Hematopoietic multipotent progenitor cell treated with erythropoietin and hydrocortisone succinate and interleukin-3 and kit ligand, for 17 days (in vitro differentiated cells): ENCODE results near the gene SLCO2B1.
A peak's percentile ranks its signal among the peaks of the same experiment; 100 is the strongest.

ENCODE experiments used
- DNase-seq: peaks from one replicate; pipeline ENCODE4 v3.0.0-alpha.2; 2015; ENCODE audit warnings: low spot score

The SLCO2B1 gene

GRCh38 chr11:75223954-75224643 is 73.2 kb downstream of the SLCO2B1 start:
- DNase-seq = no peak

GRCh38 chr11:75225794-75226193 is 74.9 kb downstream of the SLCO2B1 start:
- no peak for DNase-seq

- no peak for DNase-seq
Measured at GRCh38 chr11:75229466-75229865, 78.6 kb downstream of the SLCO2B1 start.

GRCh38 chr11:75230621-75231020 is 79.7 kb downstream of the SLCO2B1 start:
- no peak for DNase-seq

DNA sequence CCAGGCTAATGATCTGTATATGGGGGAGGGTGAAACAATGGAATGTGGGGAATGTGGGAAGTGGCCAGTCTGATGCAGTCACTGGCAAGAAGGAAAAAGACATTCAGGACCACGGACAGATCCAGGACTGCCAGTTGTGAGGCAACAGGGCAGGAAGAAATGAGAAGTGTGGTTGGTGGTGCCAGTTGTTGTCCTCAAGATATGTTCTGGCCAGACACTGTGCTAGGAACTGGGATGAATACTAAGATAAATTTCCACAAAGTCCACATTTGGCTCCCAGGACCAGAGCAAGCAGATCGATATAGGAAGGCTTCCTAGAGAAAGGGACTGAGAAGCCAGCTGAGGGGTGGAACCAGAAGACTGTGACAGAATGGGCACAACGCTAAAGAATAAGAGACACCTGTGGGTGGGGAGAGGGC is 82.9 kb downstream of the SLCO2B1 start:
- DNase-seq = no peak

DNA sequence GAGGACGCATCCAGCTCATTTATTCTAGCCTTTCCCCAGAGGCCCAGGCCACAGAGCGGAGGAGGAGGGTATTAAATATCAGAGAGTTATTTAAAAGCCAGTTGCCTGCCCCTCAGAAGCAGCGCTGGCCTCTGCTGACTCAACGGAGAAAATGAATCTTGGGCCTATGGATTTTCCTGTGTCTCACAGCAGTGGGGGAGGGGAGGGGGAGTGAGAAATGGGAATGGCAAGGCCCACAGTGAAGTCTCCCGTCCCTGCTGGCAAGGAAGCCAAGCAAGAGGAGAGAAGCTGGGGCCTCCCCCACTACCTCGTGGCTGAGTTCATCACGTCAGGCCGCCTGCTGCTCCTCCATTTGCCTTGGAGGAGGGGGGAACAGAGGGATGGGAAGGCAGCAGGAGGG is 85.2 kb downstream of the SLCO2B1 start:
- DNase-seq = no peak

GRCh38 chr11:75237050-75237449 is 86.1 kb downstream of the SLCO2B1 start:
- DNase-seq = no peak

DNA sequence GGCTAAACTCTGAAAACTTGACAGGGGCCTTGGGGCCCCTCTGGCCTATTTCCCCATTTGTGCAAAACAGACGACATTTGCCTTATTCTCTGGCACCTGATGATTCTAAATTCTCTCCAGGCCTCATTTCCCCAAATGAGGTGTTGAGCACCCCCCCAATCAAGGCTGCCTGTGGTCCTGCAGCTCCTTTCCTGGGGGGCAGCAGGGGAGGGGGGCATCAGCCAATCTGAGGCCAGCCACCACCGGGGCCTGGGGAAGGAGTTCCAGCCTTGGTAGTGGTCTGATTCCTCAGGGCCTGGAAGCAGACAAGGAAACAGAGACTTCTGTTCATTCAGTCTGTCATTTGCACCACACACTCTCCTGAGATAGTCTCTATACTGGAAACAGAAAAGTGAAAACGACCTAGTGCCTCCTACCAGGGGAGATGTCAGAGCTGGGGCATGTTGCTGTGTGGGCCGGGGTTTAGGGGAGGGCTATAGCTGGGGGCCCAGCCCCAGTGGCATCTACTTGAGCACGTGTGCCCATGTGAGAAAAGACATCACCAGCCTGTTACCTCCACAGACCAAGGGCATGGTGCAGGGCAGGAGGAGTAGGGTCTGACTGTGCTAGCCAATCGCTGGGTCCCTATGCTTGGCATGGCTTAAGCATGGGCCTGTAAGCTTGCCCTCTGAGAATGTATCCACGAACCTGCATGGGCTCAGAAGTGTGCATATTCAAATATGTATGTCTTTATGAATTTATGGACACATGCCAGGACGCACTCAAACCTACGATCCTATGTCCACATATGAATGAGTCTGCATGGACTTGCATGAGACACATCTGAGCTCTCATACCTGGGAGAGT is 87.9 kb downstream of the SLCO2B1 start:
- DNase-seq = no peak

GRCh38 chr11:75239531-75240290 is 88.8 kb downstream of the SLCO2B1 start:
- no peak for DNase-seq

- no peak for DNase-seq
Measured at GRCh38 chr11:75240311-75241035, 89.6 kb downstream of the SLCO2B1 start, which contains the start of gene TPBGL. Gene TPBGL (plus strand): TSS chr11:75240774. CDS start chr11:75241050, 276 bp downstream.

GRCh38 chr11:75241036-75241905 is 90.4 kb downstream of the SLCO2B1 start:
- peak; percentile 80 for DNase-seq

GRCh38 chr11:75241906-75242644 is 91.2 kb downstream of the SLCO2B1 start:
- DNase-seq = no peak

- no peak for DNase-seq
Measured at GRCh38 chr11:75242722-75243600, 92.1 kb downstream of the SLCO2B1 start.

DNA sequence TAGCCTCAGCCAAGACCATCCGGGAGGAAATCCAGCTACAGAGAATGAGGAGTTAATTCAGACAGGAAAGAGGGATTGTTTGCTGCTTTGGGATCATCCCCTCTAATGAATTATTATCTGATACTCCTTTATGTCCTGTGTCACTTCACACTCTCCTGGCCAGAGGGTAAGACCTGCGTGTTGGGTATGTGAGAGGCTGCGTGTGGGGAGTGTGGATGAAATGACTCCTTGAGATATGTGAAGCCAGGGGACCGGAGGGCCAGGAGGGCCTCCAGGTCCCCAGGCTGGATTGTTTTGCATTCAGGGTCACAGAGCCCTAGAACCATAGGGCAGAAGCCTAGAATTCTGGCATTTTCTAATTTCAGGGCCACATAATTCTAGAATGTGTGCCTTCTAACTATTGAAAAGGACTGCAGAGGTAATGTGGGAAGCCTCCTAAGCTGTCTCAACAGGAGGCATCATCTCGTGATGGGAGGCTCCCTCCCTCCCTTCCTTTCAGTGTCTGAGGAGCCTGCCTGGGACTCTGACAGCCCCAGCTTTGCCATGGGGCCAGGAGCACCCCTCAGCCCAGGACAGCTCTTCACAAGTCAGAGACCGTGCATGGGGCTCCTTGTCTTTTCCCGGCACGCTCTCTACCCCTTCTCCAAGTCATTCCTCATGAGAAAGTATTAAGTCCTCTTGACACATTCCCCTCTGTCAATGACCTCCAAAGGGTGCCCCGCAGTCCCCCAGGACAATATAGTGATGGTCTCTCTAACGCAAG is 93.3 kb downstream of the SLCO2B1 start:
- DNase-seq = no peak

DNA sequence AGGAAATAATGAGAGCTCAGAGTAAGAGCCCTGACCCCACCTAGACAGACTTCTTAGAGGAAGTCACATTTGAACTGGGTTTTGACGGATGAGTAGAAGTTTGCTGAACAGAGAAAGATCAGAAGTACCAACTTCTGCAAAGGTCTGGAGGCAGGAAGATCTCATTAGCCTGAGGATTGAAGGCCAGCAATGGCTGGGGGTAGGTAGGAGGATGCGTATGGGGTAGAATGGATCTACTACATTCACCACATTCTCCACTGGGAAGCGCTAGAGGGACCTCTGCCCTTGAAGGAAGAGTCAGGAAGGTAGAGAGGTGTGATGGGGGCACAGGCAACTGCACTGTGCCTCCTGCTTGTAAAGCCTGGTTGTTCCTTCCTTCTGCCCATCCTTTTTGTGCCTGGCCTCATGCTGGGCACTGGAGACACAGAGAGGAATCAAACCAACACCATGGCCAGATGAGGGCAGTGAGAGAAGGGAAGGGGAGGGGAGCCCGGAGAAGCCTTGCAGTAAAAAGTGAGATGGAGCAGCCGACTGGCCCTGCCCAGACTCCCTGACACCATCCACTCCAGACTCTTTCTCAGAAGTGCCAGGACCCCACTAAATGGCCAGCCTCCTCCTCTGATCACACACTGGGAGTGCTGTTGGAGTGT is 94.6 kb downstream of the SLCO2B1 start:
- no peak for DNase-seq

DNA sequence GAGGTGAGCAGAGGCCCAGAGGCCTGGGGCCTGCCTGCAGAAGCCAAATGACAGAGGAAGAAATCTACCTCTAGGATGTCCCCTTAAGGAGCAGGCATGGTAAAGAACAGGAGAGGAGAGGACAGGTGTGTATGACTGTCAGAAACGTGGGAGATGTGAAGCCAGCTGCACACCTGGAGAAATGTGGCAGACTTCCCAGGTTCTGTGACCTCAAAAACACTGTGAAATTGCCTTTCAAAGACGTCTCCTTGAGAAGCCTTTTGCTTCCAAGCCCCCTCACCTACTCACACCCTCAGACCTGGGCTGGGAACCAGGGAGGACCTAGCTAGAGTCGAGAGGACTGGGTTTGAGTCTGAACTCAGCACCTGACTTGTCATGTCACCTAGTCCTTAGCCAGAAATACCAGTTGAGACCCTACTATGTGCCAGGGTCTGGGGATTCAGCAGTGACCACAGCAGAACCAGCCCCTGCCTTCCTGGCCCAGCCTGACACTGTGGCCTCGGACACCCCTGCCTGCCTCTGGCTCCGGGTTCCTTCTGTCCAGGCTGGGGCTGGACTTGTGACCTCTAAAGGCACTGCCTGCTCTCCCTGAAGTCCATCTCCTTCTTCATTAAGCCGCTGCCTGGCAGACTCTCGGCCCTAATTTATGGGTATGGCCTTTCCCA is 95.2 kb downstream of the SLCO2B1 start:
- DNase-seq = no peak

DNA sequence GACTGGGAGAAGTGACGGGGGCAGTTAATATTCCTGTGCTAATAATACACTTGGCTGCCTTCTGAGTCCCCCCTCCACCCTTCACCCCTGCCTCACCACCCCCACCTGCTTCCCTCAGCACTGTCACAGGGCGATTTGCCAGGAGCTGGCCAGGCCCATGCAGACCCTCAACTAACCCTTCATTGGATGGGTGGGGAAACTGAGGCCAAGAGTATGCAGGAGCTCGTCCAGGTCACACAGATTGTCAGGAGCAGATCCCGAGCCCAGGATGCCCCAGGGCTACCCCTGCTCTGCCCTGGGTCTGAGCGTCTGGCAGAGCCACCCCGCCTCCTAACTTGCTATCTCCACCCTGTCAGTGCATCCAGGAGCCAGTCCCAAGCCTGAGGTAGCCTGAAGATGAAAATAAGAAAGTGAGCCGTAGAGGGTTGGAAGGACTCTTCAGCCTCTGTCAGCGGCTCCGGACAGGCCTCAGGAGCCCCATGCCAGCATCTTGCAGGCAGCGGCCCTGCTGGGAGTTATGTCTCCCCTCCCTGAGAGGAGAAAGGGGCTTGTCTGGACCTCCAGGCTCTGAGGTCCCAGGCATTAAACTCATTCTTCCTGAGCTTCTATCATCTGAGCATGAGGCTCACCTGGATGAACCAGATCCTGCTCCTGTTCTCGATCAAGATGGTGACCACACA is 95.9 kb downstream of the SLCO2B1 start:
- DNase-seq = no peak
